Left ventricle myocardium inferior (tissue), 1 donor: ENCODE measurements around the gene PHETA1. TPM values are rescaled to one million over a fixed set of nuclear protein-coding genes. Genes with fewer than 3 reads are reported as not detected.

Experiments
- DNase-seq: peaks from one replicate; pipeline ENCODE4 v3.0.0-alpha.2; 2020
- H3K27ac ChIP-seq: fragments of 200-600 bp; replicated peaks from 2 replicates; pipeline ENCODE4 v1.8.0; 2021
- H3K27me3 ChIP-seq: fragments of 200-600 bp; 2 replicates; pipeline ENCODE4 v1.8.0; 2021; ENCODE audit warnings: low read depth
- H3K36me3 ChIP-seq: fragments of 200-600 bp; 2 replicates; pipeline ENCODE4 v1.8.0; 2021
- H3K4me1 ChIP-seq: fragments of 200-600 bp; 2 replicates; pipeline ENCODE4 v1.8.0; 2021
- H3K4me3 ChIP-seq: fragments of 200-600 bp; 2 replicates; pipeline ENCODE4 v1.8.0; 2021; ENCODE audit warnings: mild to moderate bottlenecking, moderate library complexity
- H3K9me3 ChIP-seq: fragments of 200-600 bp; replicated peaks from 2 replicates; pipeline ENCODE4 v1.8.0; 2021
- CTCF ChIP-seq: fragments of 200-600 bp; IDR thresholded peaks from 2 replicates; pipeline ENCODE4 v1.8.0; 2021; ENCODE audit warnings: antibody characterized with exemption, mild to moderate bottlenecking, borderline replicate concordance
- intact Hi-C: fragments of 100-400 bp; cut with micrococcal nuclease; formaldehyde crosslinking; loops from one replicate; pipeline ENCODE4 v1.11.0; 2022
- total RNA-seq: library from RNA; stranded (reverse); fragmentation: NEBNext Ultra II Directional; extraction: Animal tissue kit (Norgen Biotek cat#: 25700); gene quantifications from one replicate; pipeline ENCODE4 v1.2.1, GENCODE V29; 2021
- donor health status: DM: no; HTN: yes; CAD: no; lungs with severe emphysema.

Gene PHETA1
- total RNA-seq, 1 donor from 2014 or later, result 29.8 TPM

GRCh38 chr12:111394480-111394879, 25.6 kb upstream of the PHETA1 start:
- H3K9me3 ChIP-seq, result no peaks in the 10 kb centered on the region
- H3K27me3 ChIP-seq, result no peaks in the 10 kb centered on the region
- peaks cover 12% of the 10 kb centered on the region for H3K4me1 ChIP-seq
- intact Hi-C loops, result no loop called here
- no peak overlapping the region for H3K27ac ChIP-seq
- DNase-seq, result no peak
- H3K4me3 ChIP-seq, result no peak overlapping the region
- H3K36me3 ChIP-seq, result no peaks in the 10 kb centered on the region
- TF ChIP-seq CTCF, result no peak

- H3K9me3 ChIP-seq, result no peaks in the 10 kb centered on the region
- H3K27ac ChIP-seq, result no peak overlapping the region
- no peak overlapping the region for H3K4me3 ChIP-seq
- no peak for TF ChIP-seq CTCF
- peak; percentile 48 for DNase-seq
- no peaks in the 10 kb centered on the region for H3K27me3 ChIP-seq
- intact Hi-C loops, result no loop called here
- H3K4me1 ChIP-seq, result peaks cover 12% of the 10 kb centered on the region
- H3K36me3 ChIP-seq, result no peaks in the 10 kb centered on the region
Measured at GRCh38 chr12:111393700-111394300, 24.9 kb upstream of the PHETA1 start.

GRCh38 chr12:111390910-111391309, 22.0 kb upstream of the PHETA1 start:
- intact Hi-C loops, result no loop called here
- no peak overlapping the region for H3K4me3 ChIP-seq

GRCh38 chr12:111389635-111390034, 20.7 kb upstream of the PHETA1 start:
- no peak for DNase-seq
- H3K4me1 ChIP-seq, result no peaks in the 10 kb centered on the region
- intact Hi-C loops, result no loop called here
- no peaks in the 10 kb centered on the region for H3K9me3 ChIP-seq
- no peak for TF ChIP-seq CTCF
- no peak overlapping the region for H3K4me3 ChIP-seq
- H3K27me3 ChIP-seq, result no peaks in the 10 kb centered on the region
- H3K36me3 ChIP-seq, result no peaks in the 10 kb centered on the region
- no peak overlapping the region for H3K27ac ChIP-seq

More at GRCh38 chr12:111390910-111391309, 22.0 kb upstream of the PHETA1 start:
- Histone ChIP-seq H3K9me3 (no peaks in the 10 kb centered on the region), H3K4me1 (no peaks in the 10 kb centered on the region), H3K27me3 (no peaks in the 10 kb centered on the region), H3K27ac (no peak overlapping the region), H3K36me3 (no peaks in the 10 kb centered on the region)
- DNase-seq, result no peak
- TF ChIP-seq CTCF, result no peak

GRCh38 chr12:111387747-111388323, 18.9 kb upstream of the PHETA1 start:
- no peaks in the 10 kb centered on the region for H3K27me3 ChIP-seq
- H3K27ac ChIP-seq, result no peak overlapping the region
- no peak for TF ChIP-seq CTCF
- H3K36me3 ChIP-seq, result no peaks in the 10 kb centered on the region
- H3K9me3 ChIP-seq, result no peaks in the 10 kb centered on the region
- no peaks in the 10 kb centered on the region for H3K4me1 ChIP-seq
- DNase-seq, result no peak
- no peak overlapping the region for H3K4me3 ChIP-seq
- intact Hi-C loops, result no loop called here
